Heart right ventricle (tissue), 12 donors: ENCODE data around the gene LRRC42. TPM values are rescaled to one million over a fixed set of nuclear protein-coding genes. Genes with fewer than 3 reads are reported as not detected.

Experiments
- polyA plus RNA-seq, 2 donors: library from polyadenylated mRNA; stranded (reverse); fragments of 200-250 nt; gene quantifications; one replicate each; pipeline ENCODE4 v1.2.3, GENCODE V29; 2013
- total RNA-seq, 10 donors: library from RNA; stranded (reverse); fragmentation: NEBNext Ultra II Directional in 3 of 10; extraction: Animal tissue kit (Norgen Biotek cat#: 25700) in 3 of 10; gene quantifications; one replicate each; pipeline versions ENCODE4 v1.2.1 to v1.2.4, GENCODE V29; 2021 to 2023
- donor health status: ischemic (EF 13 %, LVEDD 7.1; RV severe dilation, severe dysfunction).
- donor health status: healthy with polysubstance abuse.
- donor health status: DM: no; HTN: yes; CAD: no.
- donor health status: DM: no; HTN: no; CAD: no.
- donor health status: ischemic (EF 25% LVEDD 6.9; RV normal size, moderate dysfunction).
- donor health status: ischemic (EF 25% LVEDD 5.7; RV mildly dilated, moderate dysfunction).
- donor health status: healthy.
- donor health status: nonischemic (EF 11% LVEDD 7.7; RV severe dilation, severe dysfunction).
- donor health status: DM: yes; HTN: yes; CAD: no.
- donor health status: PGD.
- donor health status: ischemic (EF 29% LVEDD 5.4; RV normal size, mild dysfunction).
- donor health status: nonischemic (EF 23%, LVEDD 6.1; RV moderate dilation, normal function).

Gene LRRC42
- total and polyA plus RNA-seq, 12 donors = 2.9 to 16.5 (median 13.9) TPM

Other genes with a start within 250 kb of the LRRC42 start
- gene GLIS1, start 207.2 kb upstream of the LRRC42 start, total RNA-seq = under 1 TPM in 4 of 10 donors, not detected in 6; 0.09 to 0.10 (median 0.09) TPM
- gene GLIS1, start 207.2 kb upstream of the LRRC42 start, polyA plus RNA-seq = under 1 TPM in 1 of 2 donors, not detected in 1; 0.06 TPM
- 1 to 10 TPM; 4.2 to 8.0 (median 5.8) TPM for gene NDC1, start 108.1 kb upstream of the LRRC42 start, total RNA-seq
- 1 to 10 TPM; 2.0 to 4.0 TPM for gene NDC1, start 108.1 kb upstream of the LRRC42 start, polyA plus RNA-seq
- 10 to 100 TPM; 10.2 to 20.1 (median 13.2) TPM for gene YIPF1, start 56.6 kb upstream of the LRRC42 start, total RNA-seq
- gene YIPF1, start 56.6 kb upstream of the LRRC42 start, polyA plus RNA-seq = 10 to 100 TPM in 1 of 2 donors, 1 to 10 TPM in 1; 9.6 to 22.1 TPM
- not detected for gene DIO1, start 52.2 kb upstream of the LRRC42 start, total RNA-seq
- gene DIO1, start 52.2 kb upstream of the LRRC42 start, polyA plus RNA-seq = not detected
- 10 to 100 TPM in 6 of 10 donors, 1 to 10 TPM in 4; 7.8 to 16.0 (median 10.7) TPM for gene IFT25, start 651 bp upstream of the LRRC42 start, total RNA-seq
- 10 to 100 TPM in 1 of 2 donors, 1 to 10 TPM in 1; 9.9 to 12.3 TPM for gene IFT25, start 651 bp upstream of the LRRC42 start, polyA plus RNA-seq
- gene LDLRAD1, start 71.8 kb downstream of the LRRC42 start, total RNA-seq = not detected
- not detected for gene LDLRAD1, start 71.8 kb downstream of the LRRC42 start, polyA plus RNA-seq
- 100 to 1,000 TPM; 285 to 474 (median 345) TPM for gene TMEM59, start 106.9 kb downstream of the LRRC42 start, total RNA-seq
- gene TMEM59, start 106.9 kb downstream of the LRRC42 start, polyA plus RNA-seq = 100 to 1,000 TPM in 1 of 2 donors, 10 to 100 TPM in 1; 98.2 to 231 TPM
- 1 to 10 TPM; 2.3 to 5.9 (median 4.1) TPM for gene TCEANC2, start 107.3 kb downstream of the LRRC42 start, total RNA-seq
- gene TCEANC2, start 107.3 kb downstream of the LRRC42 start, polyA plus RNA-seq = 1 to 10 TPM; 1.4 to 2.6 TPM
- gene CDCP2, start 206.7 kb downstream of the LRRC42 start, total RNA-seq = under 1 TPM in 1 of 10 donors, not detected in 9; 0.11 TPM
- gene CDCP2, start 206.7 kb downstream of the LRRC42 start, polyA plus RNA-seq = under 1 TPM in 1 of 2 donors, not detected in 1; 0.03 TPM